HG03342 (cell line): ENCODE measurements around the gene HMCN2.
"Not testable (repeated sequence)": the region's sequence is repeated elsewhere in the genome, so short reads cannot be mapped to it uniquely, and the experiment has no call there.

Source experiments
- ATAC-seq: cut with Tn5 transposase; IDR thresholded peaks from one replicate; pipeline ENCODE4 v1.9.1; 2021; ENCODE audit warnings: mild to moderate bottlenecking, moderate library complexity; ENCODE audit not compliant: unreplicated experiment

The HMCN2 gene

DNA sequence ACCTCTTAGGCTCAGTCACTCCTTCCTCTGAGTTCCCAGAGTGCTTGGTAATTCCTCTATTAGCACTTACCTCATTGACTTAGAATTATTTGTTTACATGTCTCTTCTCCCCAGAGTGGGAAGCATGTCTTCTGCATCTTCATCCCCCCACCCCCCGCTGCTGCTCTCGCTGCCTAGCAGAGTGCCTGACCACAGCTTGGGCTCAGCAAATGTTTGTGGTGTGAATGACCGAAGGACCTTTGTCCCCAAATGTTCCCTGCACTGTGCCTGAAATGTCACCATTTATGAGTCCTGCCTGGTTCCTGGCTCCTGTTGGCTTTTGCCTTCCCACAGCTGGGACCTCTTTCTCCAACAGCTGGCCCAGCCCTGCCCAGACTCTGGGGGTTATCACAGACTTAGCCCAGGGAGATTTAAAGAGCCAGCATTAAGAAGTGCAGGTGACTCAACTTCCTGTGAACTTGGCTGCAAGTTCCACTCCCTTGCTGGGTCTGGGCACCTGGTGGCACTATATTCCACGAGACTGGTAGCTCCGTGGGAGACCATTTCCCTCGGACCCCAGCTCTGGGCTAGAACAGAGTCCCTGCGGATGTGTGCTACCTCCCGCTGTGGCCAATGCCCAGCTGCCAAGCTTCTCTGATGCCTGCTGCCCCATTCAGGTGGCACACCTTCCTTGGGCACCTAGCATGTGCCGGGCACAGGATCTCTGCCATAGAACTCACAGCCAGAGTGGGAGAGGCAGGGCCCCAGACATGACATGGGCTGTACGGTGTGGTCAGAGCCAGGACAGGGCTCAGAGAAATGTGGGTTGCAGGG is 1.8 kb upstream of the HMCN2 start:
- no peak for ATAC-seq

DNA sequence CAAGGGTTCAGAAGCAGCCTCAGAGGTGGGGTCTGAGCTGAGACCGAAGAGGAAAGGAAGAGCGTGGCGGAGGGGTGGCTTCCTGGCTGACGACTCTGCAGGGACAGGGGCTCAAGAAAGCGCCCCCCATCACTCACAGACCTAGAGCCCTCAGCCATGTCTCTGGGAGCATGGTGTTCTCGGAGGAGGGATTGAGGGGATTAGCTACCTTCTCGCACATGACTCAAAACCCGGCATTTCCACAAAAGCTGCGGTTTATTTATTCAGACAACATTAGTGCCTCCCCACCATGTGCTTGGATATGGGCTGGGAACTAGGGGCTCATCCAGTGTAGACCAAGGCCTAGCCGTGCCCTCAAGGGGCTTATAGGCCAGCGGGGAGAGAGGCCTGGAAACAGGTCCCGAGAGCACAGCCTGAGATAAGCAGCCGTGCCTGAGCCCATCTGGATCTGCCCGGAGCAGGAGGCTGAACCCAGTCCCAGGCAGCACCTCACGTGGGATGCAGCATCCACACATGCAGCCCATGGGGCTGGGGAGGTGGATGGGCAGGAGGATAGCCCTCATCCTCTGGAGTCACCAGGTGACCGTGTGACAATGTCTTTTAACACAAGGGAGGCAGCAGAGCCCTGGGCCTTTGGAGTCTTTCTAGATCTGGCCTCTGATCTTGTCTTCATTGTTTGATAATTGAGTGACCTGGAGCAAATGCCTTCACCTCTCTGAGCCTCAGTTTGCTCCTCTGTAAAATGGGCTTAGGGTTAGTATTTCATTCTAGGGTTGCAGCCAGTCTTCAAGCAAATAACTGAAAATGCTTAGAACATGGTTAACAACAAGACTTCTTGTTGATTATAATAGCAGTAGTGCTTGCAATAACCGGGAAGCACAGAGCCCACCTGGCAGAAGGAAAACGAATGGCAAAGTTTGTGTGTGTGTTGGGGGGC is 878 bp upstream of the HMCN2 start:
- no peak for ATAC-seq

- ATAC-seq = no peak
Observed at GRCh38 chr9:130266236-130267098, 907 bp downstream of the HMCN2 start.

DNA sequence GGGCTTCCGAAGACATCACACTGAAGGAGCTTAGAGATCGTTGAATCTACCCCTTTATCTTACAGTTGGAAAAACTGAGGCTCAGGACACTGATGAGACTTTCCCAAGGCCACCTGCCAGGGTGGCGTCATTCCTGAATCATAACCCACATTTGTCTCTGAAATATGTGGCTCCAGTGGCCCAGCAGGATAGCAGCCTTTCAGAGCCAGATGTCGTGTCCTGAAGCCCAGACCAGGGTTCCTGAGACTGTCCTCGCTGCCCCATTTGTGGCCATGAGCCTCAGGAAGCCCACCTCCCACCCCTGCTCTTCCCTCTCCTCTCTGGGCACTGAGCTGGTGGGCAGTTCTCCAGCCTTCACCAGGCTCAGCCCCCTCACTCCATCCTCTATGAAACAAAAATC is 2.4 kb downstream of the HMCN2 start:
- no peak for ATAC-seq

GRCh38 chr9:130268521-130269211 is 3.1 kb downstream of the HMCN2 start:
- no peak for ATAC-seq

DNA sequence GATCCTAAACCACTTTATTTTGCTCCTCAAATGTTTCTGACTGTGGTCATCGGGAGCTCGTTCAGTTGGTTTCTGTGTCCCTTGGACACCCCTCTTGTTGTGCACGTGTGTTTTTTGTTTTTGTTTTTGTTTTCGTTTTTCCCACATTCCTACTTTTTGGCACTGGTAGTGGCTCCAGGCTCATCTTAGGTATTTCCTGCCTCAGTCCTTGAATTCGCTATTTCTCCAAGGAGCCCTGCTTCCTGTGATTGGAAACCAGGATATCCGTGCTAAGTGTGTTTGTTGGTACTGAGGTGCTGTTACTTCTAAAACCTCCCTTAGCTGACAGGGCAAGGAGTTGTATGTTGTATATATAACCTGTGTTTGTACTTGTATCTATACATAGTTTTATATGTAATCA is 5.9 kb downstream of the HMCN2 start:
- ATAC-seq = no peak

- ATAC-seq = no peak
Observed at GRCh38 chr9:130275156-130275555, 9.6 kb downstream of the HMCN2 start.

GRCh38 chr9:130276121-130276520 is 10.6 kb downstream of the HMCN2 start:
- ATAC-seq = no peak

- ATAC-seq = no peak
Observed at GRCh38 chr9:130276955-130277354, 11.4 kb downstream of the HMCN2 start.

- not testable (repeated sequence) for ATAC-seq
Observed at GRCh38 chr9:130277525-130277924, 12.0 kb downstream of the HMCN2 start.

DNA sequence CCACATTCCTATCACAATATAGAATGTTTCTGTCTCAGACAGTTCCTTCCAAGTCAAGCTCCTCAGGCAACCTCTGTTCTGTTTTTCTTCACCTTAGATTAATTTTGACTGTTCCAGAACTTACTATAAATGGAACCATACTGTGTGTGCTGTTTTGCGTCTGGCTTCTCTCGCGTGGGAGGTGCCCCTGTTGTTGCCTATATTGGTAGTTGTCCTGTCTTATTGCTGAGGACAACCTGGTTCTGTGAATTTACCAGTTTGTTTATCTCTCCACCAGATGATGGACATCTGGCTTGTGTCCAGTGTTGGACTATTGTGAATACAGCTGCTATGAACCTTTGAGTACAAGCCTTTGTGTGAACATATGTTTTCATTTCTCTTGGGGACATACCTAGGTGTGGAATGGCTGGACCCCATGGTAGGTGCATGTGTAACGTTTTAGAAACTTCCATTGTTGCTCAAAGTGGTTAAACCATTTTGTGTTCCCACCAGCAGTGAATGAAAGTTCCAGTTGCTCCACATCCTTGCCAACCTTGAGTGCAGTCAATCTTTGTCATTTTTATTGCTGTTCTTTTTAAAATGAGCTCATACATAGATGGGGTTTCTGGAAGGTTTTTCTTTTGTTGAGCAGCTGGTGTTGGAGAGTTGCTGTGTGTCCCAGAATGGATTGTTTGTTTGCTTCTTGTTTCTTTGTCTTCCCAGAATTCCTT is 18.1 kb downstream of the HMCN2 start:
- no peak for ATAC-seq

DNA sequence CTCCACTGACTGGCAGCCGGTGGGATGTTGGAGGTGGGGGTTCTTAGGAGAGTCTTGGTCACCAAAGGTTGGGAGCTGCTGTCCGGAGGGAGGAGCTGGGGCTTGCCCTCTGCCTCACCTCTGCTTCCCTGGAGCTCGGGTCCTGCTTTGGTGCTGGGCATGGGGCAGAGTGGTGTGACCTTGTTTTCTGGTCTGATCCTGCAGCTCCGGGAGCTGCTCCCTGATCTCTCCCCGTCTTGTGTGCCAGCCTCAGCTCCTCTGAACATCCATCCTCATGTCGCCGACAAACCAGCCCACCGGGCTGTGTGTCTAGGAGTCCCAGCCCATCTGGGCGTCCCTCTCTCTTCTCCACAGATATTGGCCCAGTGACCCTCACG is 18.7 kb downstream of the HMCN2 start:
- no peak for ATAC-seq

- no peak for ATAC-seq
Observed at GRCh38 chr9:130284690-130285089, 19.1 kb downstream of the HMCN2 start.

DNA sequence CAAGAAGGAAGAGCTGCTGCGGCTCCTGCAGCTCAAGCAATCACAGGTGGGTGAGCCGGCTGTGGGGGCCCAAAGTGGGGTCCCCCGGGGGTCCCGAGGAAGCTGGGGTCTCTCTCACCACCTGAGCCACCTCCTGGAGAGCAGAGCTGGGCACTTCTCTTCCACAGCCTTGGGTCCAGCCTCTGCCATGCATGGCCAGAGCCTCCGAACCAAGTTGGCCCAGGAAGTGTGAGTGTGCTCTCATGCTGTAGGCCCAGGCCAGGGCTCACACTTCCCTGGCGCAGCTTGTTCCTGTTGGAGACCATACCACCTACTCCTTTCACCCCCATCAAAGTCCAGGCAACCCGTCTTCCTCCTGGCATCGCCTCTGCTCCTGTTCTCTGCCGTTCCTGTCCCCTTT is 19.7 kb downstream of the HMCN2 start:
- ATAC-seq = no peak

DNA sequence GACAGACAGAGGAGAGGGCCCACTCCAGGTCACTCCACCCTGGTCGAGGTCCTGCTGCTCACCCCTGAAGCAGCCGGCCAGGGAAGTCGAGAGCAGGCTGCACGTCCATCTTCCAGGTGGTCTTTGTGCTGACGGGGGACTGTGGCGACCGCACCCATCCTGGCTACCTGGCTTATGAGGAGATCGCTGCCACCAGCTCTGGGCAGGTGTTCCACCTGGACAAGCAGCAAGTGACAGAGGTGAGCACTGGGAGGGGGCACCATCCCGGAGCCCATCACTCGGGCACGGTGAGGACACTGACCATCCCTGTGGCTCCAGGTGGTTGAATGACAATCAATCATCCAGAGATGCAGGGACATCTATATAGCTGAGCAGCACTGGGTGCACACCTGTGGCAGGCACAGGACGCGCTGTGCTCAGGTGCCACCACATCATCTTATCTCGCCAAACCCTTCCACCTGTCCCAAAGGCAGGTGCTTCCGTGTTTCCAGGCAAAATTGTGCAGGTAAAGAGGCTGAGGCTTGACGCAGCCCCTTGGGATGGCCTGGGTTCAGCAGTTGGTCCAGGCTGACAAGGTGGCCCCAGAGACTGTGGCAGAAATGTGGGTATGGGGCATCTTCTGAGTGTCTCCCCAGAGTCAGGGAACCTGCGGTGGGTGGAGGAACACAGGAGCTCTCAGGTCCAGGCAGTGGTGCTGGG is 20.7 kb downstream of the HMCN2 start:
- ATAC-seq = no peak

DNA sequence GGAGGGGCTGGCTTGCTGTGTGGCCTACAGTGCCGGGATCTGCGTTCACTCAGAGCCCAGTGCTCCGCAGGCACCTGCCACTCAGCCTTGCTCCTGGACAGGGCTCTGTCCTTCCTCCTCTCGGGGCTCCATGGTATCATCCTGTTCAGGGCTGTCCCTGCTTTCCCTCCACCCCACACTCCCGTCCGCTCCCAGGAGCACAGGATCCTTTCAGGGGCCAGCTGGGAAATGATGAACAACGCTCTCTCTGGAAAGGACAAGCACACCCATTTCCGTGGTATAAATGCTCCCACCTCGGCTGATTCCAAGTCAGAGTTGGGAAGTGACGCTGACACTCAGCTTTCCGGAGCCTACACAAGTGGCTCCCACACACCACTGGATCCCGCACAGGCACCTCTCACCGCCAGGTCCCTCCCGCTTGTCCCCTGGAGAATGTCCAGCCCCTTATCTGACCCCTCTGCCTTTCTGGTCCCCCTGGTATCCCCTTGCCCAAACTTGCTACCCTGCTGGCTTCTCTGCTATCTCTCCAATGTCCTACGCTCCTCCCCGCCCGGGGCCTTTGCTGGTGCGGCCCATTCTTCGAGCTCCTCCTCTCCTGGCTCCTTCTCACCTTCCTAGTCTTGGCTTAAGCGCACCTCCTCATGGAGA is 21.3 kb downstream of the HMCN2 start:
- no peak for ATAC-seq

- no peak for ATAC-seq
Observed at GRCh38 chr9:130287736-130288135, 22.2 kb downstream of the HMCN2 start.

DNA sequence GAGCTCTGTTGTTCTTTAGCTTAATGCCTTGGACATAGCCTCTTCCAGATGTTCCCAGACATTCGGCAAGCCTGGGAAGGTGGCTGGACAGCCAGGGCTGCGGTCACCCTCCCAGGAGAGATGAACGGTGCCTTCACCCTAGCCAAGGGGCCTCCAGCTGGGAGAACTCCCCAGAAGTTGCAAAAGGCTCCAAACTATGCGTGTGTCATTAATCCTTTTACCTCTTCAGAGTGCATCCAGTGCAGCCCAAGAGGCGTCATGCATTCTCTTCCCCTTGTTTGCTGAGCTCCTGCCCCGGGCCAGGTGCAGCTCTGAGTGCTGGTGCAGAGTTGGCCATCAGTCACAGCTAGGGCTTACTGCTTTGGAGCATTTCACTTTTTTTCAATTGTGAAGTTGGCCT is 22.8 kb downstream of the HMCN2 start:
- no peak for ATAC-seq
